CD4-positive, alpha-beta T cell treated with Interleukin-21 for 1 hour (primary cell): ENCODE data around the gene UAP1L1.
A peak's percentile ranks its signal among the peaks of the same experiment; 100 is the strongest.

Experiments used
- DNase-seq: peaks from one replicate; pipeline ENCODE4 v3.0.0-alpha.2; 2020

The UAP1L1 gene

DNA sequence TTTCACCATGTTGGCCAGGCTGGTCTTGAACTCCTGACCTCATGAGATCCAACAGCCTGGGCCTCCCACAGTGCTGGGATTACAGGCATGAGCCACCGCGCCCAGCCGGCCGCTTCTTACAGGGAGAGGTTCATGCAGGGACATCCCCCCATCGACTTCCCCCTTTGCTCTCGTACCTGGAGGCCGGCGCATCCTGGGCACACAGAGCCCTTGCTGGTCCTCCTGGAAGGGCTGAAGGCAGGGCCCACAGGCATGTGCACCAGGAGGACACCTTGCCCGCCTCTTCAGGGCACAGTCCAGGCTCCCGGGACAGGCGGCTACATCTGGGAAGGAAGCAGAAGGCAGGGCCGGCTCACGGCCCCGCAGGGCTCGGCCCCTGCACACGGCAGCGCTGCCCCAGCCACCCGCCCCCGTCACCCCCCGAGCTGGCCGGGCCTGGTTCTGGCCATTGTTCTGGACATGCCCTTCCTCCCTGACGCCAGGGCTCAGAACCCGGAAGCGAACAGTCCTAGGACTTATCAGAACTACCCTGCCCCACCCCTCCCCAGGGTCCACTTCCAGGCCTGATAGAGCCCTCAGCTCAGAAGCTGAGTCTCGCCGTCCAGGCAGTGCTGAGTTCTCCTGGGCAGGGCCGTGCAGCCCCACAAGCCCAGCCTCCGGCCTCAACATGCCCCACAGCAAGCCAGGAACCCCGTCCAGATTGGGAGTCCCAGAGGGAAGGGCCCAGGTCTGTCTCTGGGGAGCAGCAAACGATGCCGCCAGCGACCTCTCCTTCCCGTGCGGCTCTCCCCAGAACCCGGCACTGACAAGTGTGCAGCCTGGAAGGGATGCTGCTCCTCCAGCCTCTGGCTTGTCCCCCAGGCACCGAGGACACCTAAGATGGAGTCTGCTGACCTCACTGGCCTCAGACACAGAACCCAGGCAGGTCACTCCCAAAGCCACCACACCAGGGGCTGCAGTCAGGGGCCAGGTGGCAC, 34.3 kb upstream of the UAP1L1 start:
- DNase-seq = no peak

DNA sequence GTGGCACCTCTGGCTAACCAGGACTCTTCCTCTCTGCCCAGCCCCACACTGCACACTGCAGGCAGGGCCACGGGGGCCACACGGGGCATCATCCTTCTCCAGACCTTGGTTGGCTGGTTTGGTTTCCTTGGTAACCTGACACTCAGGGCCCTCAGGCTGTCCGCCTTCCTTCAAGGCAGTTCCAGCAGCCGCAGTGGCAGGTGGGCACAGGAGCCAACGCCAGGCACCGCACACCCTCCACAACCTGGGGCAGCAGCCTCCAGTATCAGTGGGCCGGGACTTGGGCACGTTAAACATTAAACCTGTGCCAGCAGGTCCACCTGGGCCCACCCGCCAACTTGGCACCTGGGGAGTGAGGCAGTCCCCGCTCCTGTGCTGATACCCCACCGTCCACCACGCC, 33.3 kb upstream of the UAP1L1 start:
- no peak for DNase-seq

DNA sequence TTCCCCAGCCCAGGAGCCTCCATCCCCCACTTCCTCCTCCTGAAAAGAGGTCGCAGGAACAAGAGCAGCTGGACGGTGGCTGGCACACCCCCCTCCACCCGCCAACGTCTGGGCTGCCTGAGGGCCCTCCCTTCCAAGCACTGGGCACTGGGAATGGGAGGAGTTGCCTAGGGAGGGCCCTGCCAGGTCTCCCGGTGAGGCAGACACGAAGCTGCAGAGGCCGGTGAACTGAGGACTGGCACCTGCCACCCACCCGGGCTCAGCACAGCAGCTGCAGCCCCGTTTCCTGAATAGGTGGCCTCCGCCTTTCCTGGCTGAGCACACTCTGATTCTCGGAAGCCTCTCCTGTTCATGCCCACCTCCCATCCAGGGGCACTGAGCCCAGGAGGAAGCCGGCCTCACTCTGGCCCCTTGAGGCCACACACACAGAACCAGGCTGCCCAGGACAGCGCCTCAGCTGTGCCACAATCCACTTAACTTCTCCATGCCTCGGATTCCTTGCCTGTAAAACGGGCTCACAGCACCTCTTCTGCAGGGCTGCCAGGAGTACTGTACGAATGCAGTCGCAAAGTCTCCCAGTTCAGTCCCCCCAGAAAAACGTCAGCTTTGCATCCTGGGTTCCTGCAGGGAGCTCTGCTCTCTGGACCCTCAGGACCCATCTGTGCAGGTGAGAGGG, 32.7 kb upstream of the UAP1L1 start:
- DNase-seq = no peak

DNA sequence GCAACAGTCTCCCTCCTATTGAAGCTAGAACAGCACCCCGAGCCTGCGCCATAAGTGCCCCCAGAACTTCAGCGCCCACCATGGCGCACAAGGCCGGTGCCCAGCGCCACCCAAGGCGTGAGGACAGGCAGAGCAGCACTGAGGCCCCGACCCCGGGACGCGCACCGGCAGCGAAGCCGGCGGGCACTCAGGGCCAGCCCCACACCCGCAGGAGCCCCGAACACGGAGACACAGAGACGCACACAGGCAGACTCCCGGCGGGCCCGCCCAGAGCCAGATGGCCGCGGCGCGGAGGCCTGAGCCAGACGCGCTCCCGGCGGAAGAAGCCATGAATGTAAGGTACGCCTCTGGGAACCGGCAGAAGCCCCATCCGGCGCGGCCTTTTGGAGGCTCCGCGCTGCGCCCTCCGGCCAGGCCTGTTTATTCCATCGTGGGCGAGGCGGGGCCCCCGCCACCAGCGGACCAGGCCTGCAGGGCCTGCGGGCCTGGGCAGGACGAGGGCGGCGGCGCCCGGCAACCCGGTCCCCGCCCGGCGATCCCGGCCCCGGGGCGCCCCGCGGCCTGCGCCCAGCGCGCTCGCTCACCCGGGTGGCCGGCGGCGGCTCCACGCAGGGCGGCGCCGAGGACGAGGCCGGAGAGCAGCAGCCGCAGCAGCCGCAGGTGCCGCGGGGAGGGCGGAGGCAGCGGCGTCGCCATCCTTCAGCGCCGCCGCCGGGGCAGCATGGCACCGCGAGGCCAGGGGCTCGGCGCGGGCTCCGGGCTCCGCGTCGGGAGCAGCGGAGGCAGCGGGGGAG, 31.8 kb upstream of the UAP1L1 start:
- DNase-seq = no peak

DNA sequence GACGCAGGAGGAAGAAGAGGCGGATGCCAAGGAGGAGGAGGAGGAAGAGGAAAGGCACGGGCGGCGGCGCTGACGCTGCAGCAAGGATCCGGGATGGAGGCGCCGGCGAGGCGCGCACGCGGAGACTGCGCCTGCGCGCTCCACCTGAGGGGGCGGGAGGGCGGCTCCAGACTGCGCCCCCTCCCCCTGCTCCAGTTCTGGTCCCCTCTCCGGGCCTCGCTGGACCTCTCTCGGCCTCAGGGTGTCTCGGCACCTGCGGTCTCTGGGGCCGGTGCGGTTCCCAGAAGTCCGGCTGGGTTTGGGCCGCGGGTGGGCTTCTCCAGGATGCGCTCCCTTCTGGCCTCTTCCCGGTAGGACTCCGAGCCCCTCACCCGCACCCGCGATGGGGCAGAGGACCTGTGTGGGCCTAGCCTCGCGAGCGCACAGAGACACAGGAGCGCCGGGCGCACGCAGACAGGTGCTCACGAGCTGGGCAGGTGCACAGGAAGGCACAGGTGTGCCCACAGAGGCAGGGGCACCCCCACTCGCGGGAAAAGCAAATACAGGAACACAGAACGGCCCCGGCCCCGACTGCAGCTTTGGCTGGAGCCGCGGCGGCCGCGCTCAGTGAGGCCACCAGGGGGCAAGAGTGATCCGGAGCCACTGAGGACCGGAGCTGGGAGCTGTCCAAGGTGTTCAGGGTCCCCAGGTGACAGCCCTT, 31.1 kb upstream of the UAP1L1 start, which contains the start of gene NPDC1:
TSS of gene NPDC1 (minus strand) at position 90 of the 700 bp plus-strand sequence. CDS start 188 bp downstream, outside the sequence.
- DNase-seq = peak; percentile 85

DNA sequence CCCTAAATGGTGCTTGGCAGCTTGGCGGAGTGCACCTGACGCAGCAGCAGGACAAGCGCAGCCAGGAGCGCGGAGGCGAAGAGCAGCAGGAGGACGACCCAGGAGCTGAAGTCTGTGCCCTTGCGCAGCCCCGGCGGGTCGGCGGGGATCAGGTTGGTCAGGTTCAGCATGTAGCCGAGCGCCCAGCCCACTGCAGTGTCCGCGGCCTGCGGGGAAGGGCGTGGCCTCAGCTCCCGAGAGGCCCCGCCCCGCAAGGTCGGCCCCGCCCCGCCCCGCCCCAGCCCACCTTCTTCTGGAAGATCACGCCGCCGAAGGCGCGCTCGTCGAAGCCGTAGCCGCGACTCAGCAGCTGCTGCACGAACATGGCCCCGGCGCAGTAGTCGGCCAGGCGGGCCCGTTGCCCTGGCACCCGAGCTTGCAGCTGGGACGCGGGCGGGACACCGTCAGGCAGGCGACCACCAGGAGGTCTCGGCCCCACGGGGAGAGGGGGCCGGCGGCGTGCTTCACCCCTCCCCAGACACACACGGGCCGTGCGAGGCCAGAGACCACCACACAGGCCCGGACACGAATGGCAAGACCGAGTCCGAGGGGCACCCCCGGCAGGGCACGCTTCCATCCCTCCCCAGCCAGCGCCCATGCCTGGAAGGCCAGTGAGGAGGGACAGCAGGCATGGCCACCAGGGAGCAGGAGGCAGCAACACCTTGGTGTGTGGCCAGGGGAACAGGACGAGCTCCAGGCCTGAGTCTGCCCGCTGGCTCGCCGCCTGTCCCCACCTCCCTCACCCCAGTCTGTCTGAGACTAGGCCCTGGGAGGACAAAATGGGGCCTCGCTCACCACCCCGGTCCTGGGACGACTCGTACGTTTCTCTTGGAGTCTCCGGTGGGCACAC, 28.4 kb upstream of the UAP1L1 start:
- no peak for DNase-seq

DNA sequence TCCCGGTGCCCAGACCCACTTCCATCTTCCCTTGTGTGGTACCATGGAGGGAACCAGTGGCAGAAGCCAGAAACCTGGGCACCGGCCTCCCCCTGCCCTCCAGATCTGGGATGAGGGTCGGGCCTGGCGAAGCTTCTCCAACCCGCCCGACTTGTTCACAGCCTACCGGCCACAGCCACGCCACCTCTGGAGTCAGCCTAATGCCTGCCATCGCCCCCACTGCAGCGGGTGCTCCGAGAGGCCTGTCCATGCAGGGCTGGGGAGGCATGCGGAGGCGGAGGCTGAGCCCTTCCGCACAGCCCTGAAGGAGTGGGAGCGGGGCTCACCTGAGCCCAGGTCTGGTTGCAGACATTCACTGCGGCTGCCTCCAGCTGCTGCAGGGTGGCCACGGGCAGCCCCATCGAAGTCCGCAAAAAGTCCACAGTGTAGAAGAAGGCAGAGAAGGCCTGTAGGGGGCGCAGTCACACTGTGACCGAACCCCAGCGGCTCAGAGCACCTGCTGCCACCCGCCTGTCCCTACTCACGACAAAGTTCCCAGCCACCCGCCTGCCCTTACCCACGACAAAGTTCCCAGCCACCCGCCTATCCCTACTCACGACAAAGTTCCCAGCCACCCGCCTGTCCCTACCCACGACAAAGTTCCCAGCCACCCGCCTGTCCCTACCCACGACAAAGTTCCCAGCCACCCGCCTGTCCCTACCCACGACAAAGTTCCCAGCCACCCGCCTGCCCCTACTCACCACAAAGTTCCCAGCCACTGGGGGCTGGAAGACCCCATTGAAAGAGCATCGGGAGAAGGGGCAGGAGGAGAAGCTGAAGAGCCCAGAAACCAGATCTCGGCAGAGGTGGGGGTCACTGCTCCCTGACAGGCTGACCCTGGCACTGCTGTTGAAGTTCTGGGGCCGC, 27.5 kb upstream of the UAP1L1 start:
- peak; percentile 60 for DNase-seq

DNA sequence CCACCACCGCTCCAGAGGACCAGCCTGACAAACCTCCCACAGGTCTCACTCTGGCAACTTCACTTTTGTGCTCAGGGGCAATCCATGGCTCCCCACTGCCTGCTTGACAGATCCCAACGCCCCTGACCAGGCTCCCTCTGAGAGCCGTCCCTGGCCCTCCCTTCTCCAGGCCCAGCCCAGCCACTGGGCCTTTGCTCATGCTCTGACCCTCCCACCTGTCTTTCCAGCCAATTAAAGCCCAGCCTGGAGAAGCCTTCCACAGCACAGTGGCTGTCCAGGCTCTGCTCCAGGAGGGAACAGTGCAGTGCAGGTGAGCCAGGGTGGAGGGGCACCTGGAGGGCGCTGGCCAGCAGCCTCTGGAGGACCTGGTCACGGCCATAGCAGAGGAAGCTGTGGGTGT, 26.7 kb upstream of the UAP1L1 start:
- DNase-seq = no peak

DNA sequence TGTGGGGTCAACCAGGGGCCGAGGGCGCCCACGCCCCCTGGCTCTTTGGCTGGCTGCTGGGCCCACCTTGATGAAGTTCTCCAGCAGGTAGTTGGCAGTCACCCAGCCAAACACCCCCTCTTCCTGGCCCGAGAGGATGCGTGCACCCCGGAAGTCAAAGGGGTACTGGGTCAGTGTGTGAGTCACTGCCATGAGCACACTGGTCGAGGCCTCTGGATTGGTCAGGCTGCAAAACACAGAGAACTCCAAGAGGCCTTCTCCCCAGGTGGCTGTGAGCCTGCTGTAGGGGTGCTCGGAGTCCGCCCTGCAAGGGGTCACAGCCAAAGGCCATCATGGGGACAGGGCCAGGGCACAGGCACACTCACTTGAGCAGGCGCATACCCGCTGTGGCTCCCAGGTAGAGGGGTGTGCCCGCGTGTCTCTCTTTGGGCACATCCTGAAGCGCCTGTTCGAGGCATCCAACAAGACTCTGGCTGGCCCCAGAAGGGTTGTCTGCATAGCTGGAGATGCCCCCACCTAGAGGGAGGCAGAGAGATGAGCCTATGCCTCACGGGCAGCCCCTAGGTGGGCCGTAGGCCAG, 26.1 kb upstream of the UAP1L1 start:
- no peak for DNase-seq

DNA sequence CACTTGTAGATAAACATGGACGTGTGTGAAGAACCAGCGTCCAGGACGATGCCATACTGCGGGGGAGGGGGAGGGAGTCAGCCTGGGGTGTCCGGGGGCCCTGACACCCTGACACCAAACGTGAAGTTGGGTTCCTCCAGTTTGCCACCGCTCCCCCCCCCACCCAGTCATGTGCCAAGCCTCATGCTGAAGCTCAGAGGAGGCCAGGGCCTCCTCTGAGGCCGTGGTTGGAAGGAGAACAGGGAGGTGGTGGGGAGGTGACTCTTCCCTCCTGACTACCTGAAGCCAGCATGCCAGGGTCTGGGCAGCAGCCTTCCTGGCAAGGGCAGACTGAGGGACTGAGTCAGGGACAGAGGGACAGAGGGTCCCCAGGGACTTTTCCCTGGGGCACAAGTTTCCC, 25.0 kb upstream of the UAP1L1 start:
- DNase-seq = no peak

DNA sequence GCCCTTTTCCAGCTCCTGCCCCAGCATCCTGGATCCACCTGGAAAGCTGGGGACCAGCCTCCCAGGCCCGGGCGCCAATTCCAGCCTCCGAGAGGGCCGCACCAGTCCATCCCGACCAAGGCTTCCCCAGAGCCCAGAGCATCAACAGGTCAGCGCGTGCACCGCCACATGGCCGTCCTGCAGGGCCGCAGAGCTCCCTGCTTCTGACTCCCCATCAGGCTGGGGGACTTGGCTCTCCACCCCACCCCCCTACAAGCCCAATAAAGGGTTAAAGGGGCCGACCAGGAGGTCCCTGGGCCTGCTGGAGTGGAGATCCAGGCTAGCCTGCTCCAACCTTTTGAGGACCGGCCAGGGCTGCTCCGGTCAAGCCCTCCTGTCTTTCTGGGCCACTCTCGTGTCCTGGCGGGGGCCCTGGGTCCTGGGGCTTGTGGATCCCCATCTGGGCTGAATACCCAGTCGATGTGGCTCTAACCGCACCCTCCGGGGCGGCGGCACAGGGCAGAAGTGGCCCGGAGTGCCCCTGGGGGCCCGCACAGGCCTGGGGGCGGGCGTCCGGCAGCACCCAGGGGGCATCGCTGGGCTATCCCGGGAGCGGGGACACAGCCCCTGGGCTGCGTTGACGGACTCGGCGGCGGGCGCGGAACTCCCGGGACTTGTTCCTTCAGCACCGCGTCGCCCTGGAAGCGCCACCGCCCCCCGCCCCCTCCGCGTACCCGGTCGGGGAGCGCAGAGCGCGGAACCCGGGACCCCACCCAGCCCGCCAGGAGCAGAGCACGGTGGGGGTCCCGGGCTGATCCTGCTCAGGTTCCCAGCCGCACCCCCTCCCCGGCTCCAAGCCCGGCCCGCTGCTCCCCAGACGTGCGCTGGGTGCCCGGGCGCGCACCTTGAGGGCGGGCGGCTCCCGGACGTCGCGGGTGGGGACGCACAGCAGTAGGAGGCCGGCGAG, 24.0 kb upstream of the UAP1L1 start:
- DNase-seq = no peak

DNA sequence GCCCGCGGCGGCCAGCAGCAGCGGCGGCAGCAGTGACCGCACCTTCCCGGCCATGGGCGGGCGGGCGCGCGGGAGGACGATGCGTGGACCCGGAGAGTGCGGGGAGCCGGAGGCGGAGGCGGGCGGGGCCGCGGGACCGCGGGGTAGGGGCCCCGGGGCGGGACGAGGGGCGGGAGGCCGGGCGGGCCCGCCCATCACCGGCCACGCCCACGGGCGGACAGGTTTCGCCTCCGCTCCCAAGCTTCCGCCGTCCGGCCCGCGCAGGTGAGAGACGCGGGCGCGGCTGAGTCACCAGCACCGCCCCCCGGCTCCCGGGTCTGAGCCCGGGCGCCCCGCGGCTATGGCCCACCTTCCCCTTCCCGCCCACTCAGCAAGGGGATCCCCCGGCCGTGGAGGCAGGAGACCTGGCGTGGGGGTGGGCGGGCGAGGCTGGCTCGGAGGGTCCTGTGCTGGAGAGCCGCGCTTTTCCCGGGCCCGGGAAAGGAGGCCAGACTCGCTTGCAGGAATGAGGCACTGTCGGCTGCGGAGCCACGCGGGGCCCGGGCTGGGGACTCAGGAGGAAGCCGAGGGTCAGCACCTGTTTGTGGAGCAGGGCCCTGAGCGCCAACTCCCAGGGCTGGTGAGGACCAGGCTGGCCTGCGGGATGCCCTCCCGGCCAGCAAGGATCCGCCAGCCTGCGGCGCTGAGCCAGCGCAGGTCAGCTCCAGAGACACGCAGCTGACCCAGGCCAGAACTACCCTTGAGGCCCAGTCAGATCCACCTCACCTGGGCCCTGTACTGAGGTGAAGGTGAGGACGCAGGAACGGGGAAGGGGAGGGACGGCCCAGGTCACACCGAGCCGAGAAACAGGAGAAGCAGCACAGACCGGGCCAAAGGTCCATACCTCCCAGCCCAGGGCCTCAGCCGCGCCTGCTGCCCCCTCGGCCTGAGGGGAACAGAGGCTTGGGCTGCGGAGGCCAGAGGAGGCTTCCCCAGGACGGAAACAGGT, 23.1 kb upstream of the UAP1L1 start, which contains the start of gene ENTPD2:
TSS of gene ENTPD2 (minus strand) at position 118 of the 988 bp plus-strand sequence. CDS start at position 54, 64 bp downstream.
- DNase-seq = peak; percentile 50

DNA sequence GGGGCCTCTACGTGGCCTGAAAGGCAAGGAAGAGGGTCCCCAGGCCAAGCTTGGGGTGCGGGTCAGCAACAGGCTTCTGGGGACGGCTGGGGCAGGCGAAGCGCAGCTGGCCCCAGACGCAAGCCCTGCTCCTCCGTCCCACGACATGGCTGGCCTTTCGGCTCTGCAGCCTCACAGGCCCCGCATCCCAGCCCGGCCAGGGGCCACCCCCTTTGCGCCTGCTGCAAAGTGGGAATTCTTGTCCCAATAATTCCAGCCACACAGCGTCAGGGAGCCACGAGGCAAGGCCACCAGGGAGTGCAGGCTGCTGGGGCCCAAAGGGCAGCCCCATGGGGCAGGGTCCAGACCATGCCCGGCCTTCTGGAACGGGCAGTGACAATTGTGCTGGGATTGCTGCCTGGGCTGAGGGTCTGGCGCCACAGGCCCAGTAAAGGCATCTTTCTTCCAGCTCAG, 22.4 kb upstream of the UAP1L1 start:
- DNase-seq = no peak

DNA sequence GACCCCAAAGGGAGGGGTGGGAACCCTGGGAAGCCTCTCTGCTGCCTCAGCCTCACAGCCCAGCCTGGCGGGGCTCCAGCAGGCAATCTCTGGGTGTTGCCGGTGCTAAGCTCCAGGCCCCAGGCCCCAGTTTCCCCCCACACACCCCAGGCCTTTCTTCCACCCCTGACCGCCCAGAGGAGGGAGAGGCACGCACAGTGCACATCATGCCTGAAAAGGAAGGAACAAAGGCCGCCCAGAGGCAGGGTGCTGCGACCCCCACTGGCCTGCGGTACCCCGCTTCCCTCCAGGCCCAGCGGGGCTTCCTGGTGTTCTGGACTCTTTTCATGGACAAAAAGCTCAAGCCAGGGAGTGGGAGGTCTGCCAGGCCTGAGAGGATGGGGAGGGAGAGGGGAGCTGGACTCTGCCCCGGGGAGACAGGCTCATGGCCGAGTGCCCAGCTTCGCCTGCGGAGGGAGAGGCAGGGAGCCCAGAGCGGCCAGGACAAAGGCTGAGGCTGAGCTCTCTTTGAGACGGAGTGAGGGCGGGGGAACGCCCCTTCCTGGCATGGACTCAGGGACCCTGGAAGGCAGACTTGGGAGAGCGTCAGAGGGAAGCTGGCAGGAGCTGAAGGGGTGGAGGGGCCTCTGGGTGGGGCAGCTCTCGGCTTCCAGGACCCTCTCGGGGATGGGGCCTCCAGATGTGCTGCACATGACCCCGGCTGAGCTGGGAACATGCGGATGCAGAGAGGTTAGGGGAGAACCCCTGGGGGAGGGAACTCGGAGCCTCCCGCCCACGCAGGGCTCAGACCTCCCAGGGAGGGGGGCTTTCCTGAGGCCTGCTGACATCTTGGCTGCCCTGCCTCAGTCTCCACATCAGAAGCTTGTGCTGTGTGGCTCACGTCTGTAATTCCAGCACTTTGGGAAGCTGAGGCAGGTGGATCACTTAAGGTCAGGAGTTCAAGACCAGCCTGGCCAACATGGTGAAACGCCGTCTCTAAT, 21.6 kb upstream of the UAP1L1 start:
- DNase-seq = no peak

DNA sequence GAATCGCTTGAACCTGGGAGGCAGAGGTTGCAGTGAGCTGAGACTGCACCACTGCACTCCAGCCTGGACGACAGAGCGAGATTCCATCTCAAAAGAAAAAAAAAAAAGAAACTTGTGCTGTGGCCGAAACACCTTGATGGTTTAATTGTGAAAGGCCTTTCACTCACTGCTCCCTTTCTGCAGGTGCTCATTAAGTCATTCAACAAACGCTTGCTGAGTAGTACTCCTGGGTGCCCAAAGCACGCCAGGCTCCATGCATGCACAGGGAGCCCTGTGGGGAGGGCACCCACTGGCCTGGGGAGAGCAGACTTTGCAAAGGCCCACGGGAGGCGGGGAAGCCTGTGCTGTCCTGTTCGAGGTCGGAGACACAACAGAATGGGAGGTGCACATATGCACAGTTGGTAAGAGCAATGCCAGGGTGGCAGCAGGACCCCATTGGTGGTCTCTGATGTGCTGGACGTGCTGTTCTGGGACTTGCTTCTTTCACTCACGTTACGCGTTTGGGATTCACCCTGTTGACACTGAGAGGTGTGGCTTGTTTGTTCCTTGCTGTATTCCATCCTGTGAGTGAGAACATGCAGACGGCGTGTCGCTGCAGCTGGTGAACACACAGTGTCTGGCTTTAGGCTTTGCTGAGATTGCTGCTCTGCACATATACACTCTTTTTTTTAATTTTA, 20.4 kb upstream of the UAP1L1 start:
- DNase-seq = no peak
